Measurements from ENCODE around the gene SIK1.
"Not testable (repeated sequence)": the region's sequence is repeated elsewhere in the genome, so short reads cannot be mapped to it uniquely, and the experiment has no call there.

The SIK1 gene

DNA sequence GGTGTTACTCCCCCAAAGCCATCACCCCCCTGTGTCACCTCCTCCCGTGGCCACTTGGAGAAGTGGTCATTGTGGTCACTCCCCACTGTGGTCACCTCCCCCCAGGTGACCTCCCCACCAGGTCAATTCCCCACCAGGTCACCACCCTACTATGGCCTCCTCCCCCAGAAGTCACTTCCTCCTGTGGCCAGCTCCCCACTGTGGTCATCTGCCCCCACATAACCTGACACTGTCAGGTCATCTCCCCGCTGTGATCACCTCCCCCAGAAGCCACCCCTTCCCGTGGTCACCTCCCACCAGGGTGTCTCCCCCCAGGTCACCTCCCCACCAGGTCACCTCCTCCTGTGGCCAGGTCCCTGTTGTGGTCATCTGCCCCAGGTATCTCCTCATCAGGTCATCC lies 28.9 kb downstream of the SIK1 start:
- not testable (repeated sequence) for H3K4me3 Mint-ChIP-seq; H3K4me1 Mint-ChIP-seq; H3K36me3 Mint-ChIP-seq (ENCODE audit: insufficient read depth); H3K27ac Mint-ChIP-seq (ENCODE audit: low read depth); H3K27me3 Mint-ChIP-seq; H3K9me3 Mint-ChIP-seq; ATAC-seq (replicated peaks; ENCODE audit: extremely low read depth, poor library complexity, severe bottlenecking); DNase-seq (ENCODE audit: low spot score in 2 of 2)

DNA sequence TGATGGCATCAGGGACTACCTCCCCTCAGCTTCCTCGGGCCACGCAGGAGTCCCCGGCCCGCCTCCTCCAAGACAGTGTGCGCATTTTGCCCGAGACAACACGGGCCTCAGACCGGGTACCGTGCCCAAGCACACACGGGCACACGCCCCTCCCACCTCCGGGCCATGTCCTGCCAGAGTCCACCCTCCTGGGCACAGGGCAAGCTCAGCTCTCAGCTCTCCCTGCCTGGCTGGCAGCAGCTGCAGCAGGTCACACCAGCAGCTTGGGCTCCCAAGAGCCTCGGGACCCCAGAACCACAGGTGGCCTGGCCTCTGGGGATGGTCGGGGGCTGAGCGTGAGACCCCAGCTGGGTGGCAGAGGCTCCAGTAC lies 29.5 kb downstream of the SIK1 start:
- not testable (repeated sequence) for H3K36me3 Mint-ChIP-seq (ENCODE audit: insufficient read depth); DNase-seq (ENCODE audit: low spot score in 2 of 2); H3K4me3 Mint-ChIP-seq; H3K27me3 Mint-ChIP-seq; H3K9me3 Mint-ChIP-seq; H3K27ac Mint-ChIP-seq (ENCODE audit: low read depth); H3K4me1 Mint-ChIP-seq; ATAC-seq (replicated peaks; ENCODE audit: extremely low read depth, poor library complexity, severe bottlenecking)

DNA sequence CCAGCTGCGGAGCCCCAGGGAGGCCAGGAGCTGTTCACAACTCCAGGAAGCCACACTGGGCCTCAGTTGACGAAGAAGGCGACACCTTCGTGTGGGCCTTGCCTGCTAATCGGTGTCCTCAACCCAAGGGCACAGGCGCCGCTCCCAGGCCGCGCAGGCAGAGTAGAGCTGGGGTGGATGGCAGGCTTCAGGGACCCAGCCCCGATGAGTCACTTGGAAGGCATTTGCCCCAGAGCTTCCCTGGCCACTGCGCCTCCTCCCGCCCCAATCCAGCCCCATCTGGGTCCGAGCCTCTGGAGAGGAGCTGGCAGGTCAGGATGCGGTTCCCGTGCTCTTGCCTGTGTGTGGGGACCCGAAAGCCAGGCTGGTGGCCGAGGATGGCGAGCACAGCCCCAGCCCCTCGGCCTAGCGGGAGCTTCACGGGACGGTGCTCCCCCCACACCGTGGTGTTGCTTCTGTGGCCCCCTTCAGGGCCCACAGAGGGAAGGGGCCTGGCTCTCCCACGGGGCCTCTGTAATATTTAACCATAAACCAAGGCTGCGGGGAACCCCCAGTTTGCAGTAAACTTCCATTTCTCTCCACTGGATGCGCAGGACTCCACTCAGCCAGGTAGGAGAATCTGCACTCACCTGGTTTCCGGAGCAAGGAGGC lies 30.0 kb downstream of the SIK1 start:
- ATAC-seq (replicated peaks; ENCODE audit: extremely low read depth, poor library complexity, severe bottlenecking); H3K4me3 Mint-ChIP-seq; H3K4me1 Mint-ChIP-seq: not testable (repeated sequence)

DNA sequence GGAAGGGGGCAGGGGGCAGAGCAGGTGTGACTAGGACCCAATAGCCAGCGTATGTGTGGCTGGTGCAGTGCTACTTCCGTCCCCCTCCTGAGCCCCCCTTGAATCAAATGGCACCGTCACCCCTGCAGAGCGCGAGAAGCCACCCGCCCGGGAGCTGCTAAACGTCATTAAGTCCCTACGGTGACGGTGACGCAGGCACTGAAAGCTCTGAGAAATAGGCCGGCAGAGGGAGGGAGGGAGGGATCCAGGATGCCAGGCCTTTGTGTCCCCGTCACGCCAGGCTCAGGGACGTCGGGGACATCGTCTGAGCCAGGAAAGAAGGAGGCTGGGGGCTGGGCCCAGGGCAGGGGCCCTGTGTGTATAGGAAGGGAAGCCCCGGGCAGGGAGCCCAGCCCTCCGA lies 43.6 kb downstream of the SIK1 start:
- H3K27ac Mint-ChIP-seq (ENCODE audit: low read depth); DNase-seq (ENCODE audit: low spot score in 2 of 2); H3K9me3 Mint-ChIP-seq; H3K4me3 Mint-ChIP-seq; H3K27me3 Mint-ChIP-seq; H3K4me1 Mint-ChIP-seq; H3K36me3 Mint-ChIP-seq (ENCODE audit: insufficient read depth): not testable (repeated sequence)
- peak; percentile 94 for ATAC-seq (replicated peaks; ENCODE audit: extremely low read depth, poor library complexity, severe bottlenecking)

More for the DNA sequence above, 30.0 kb downstream of the SIK1 start:
- not testable (repeated sequence) for DNase-seq (ENCODE audit: low spot score in 2 of 2); H3K9me3 Mint-ChIP-seq; H3K27me3 Mint-ChIP-seq; H3K36me3 Mint-ChIP-seq (ENCODE audit: insufficient read depth); H3K27ac Mint-ChIP-seq (ENCODE audit: low read depth)

DNA sequence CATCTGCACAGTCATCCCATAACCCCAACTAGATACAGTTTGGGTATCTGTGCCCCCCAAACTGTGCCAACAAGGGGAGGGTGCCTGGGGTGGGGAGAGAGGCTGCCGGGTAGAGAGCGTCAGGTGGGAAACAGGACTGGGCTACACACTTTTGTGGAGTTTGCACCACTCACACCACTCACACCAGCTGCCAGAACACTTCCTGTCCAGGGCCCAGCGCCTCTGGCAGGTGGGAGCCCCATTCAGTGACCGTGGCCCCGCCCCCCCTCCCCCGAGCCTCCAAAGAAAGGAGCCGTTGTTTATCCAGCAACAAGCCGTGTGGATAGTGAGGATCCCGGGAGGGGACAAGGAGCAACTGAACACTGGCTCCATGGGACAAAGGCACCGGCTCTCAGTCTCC lies 44.0 kb downstream of the SIK1 start:
- H3K9me3 Mint-ChIP-seq; H3K27ac Mint-ChIP-seq (ENCODE audit: low read depth); H3K36me3 Mint-ChIP-seq (ENCODE audit: insufficient read depth); H3K27me3 Mint-ChIP-seq; ATAC-seq (replicated peaks; ENCODE audit: extremely low read depth, poor library complexity, severe bottlenecking); H3K4me1 Mint-ChIP-seq; DNase-seq (ENCODE audit: low spot score in 2 of 2); H3K4me3 Mint-ChIP-seq: not testable (repeated sequence)

DNA sequence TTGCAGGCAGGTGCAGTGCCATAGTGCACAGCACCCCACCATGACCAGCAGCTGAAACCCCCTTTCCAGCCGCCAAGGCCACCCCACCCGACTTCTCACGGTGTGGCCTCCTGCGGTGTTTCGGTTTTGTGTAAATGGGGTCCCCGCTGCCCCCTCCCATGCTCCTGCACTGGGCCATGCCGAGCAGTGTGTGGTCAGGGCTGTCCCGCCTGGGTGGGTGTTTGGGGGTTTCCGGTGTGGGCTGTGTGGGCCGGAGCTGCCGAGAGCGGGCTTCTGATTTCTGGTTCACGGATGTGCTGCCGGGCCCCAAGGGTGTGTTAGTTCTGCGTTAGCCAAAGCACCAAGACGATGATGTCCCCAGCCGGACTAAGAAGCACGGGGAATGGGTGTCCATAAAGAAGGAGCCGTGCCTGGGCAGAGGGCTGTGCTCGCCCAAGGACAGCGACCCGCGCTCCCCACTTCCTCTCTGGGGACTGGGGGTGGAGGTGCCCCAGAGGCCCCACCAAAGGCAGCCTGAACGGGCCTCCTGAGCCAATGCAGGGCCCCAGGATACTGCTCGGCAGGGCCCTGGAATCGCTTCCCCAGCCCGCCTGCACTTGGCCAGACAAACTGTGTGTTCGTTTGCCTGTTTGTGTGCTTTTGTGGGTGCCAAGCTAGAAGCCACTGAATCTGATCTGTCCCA lies 45.9 kb downstream of the SIK1 start:
- not testable (repeated sequence) for H3K4me3 Mint-ChIP-seq; H3K27ac Mint-ChIP-seq (ENCODE audit: low read depth); H3K4me1 Mint-ChIP-seq; H3K9me3 Mint-ChIP-seq; H3K27me3 Mint-ChIP-seq; H3K36me3 Mint-ChIP-seq (ENCODE audit: insufficient read depth); DNase-seq (ENCODE audit: low spot score in 2 of 2); ATAC-seq (replicated peaks; ENCODE audit: extremely low read depth, poor library complexity, severe bottlenecking)

DNA sequence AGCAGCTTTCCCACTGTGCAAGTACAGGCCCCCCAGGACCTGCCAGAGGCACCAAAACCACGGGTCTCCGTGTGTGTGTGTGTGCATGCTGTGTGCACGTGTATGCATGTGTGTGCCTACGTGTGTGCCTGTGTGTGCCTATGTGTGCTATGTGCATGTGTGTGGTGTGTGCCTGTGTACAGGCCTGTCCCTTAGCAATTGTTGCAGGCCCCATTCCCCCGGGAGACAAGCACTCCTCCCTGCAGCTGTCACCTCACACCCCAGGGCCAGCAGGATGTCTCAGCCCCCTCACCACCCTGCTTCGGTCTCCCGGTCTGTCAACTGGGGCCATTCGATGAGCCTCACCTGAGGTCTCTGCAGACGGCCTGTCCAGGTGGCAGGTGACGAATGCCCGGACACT lies 46.6 kb downstream of the SIK1 start:
- ATAC-seq (replicated peaks; ENCODE audit: extremely low read depth, poor library complexity, severe bottlenecking); H3K4me3 Mint-ChIP-seq; H3K4me1 Mint-ChIP-seq; H3K27me3 Mint-ChIP-seq; H3K27ac Mint-ChIP-seq (ENCODE audit: low read depth); DNase-seq (ENCODE audit: low spot score in 2 of 2); H3K9me3 Mint-ChIP-seq; H3K36me3 Mint-ChIP-seq (ENCODE audit: insufficient read depth): not testable (repeated sequence)

DNA sequence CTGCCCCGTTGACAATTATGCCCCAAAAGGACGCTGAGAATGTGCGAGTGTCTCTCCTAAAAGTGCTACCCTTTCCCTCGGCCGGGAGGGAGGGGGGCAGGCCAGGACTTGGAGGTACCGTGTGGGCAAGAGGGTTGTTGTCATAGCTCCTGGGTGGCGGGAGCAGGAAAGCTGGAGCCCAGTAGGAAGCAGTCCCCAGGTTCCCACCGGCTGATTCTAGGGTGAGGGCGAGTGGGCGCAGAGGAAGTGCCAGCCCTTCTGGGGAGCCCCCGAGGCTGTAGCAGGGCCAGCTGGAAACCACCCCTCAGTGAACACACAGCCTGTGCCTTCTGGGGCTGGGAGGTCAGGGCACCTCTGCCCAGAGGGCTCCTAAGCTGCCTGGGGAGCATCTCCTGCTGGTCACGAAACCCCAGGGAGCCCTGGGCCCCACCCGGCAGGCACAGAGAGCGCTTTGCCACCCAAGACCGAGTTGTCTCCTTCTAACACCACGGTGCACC lies 47.3 kb downstream of the SIK1 start:
- H3K4me1 Mint-ChIP-seq; H3K4me3 Mint-ChIP-seq; H3K9me3 Mint-ChIP-seq; H3K27me3 Mint-ChIP-seq; DNase-seq (ENCODE audit: low spot score in 2 of 2); H3K27ac Mint-ChIP-seq (ENCODE audit: low read depth); ATAC-seq (replicated peaks; ENCODE audit: extremely low read depth, poor library complexity, severe bottlenecking); H3K36me3 Mint-ChIP-seq (ENCODE audit: insufficient read depth): not testable (repeated sequence)

DNA sequence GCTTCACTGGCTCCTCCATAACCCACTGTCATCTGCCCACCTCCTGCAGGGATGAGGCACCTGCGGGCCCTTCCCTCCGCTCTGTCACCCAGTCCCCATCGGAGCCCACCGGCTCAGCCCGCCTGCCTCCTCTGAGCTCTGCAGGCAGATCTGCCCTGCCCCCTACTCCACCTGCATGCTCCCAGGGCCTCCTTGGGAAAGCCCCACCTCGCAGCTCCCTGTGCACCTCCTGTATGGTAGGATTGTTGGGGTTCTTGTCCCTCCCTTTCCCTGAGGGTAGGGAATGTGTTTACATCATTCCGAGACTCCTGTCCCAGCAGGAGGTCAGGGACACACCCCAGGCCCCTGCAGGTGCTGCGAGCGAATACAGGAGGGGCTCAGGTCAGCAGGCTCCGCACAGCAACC lies 50.5 kb downstream of the SIK1 start:
- H3K27ac Mint-ChIP-seq (ENCODE audit: low read depth) = no peak overlapping the region
- DNase-seq (ENCODE audit: low spot score in 2 of 2) = no peak
- no peak for ATAC-seq (replicated peaks; ENCODE audit: extremely low read depth, poor library complexity, severe bottlenecking)
- H3K27me3 Mint-ChIP-seq = no peaks in the 10 kb centered on the region
- no peaks in the 10 kb centered on the region for H3K4me1 Mint-ChIP-seq
- no peaks in the 10 kb centered on the region for H3K9me3 Mint-ChIP-seq
- no peak overlapping the region for H3K4me3 Mint-ChIP-seq
- H3K36me3 Mint-ChIP-seq (ENCODE audit: insufficient read depth) = peaks cover 1% of the 10 kb centered on the region

DNA sequence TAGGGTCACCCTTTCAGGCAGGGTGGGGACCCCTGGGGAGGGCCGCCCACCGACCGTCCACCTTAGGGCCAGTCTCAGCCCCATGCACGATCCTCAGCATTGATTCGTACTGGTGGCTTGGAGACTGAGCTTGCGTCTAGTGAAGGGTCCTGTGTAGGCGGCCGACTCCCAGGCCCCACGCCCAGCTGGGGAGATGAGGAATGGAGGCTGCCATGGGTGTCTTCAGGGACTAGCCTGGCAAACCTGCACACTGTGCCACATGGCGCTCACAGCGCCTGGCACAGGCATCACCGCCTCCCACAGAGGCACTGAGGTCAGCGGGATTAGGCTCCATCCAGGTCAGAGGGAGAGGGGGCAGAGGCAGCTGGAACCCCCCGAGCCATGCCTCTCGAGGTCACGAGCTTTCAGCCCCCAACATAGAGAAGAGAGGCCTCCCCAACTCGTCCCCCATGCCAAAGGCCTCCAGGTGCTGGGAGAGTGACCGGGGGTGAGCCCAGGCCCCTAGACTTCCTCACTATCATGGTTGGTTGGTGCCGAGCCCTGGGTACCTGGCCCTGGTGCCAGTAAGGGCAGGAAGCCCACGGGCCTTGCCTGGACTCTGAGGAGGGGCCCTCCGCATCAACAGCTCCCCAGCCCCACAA lies 51.0 kb downstream of the SIK1 start:
- no peaks in the 10 kb centered on the region for H3K4me1 Mint-ChIP-seq
- ATAC-seq (replicated peaks; ENCODE audit: extremely low read depth, poor library complexity, severe bottlenecking) (no peak), DNase-seq (ENCODE audit: low spot score in 2 of 2) (no peak)
- H3K27me3 Mint-ChIP-seq = no peaks in the 10 kb centered on the region
- H3K9me3 Mint-ChIP-seq = no peaks in the 10 kb centered on the region
- no peak overlapping the region for H3K4me3 Mint-ChIP-seq
- H3K36me3 Mint-ChIP-seq (ENCODE audit: insufficient read depth) = peaks cover 4% of the 10 kb centered on the region
- no peak overlapping the region for H3K27ac Mint-ChIP-seq (ENCODE audit: low read depth)

DNA sequence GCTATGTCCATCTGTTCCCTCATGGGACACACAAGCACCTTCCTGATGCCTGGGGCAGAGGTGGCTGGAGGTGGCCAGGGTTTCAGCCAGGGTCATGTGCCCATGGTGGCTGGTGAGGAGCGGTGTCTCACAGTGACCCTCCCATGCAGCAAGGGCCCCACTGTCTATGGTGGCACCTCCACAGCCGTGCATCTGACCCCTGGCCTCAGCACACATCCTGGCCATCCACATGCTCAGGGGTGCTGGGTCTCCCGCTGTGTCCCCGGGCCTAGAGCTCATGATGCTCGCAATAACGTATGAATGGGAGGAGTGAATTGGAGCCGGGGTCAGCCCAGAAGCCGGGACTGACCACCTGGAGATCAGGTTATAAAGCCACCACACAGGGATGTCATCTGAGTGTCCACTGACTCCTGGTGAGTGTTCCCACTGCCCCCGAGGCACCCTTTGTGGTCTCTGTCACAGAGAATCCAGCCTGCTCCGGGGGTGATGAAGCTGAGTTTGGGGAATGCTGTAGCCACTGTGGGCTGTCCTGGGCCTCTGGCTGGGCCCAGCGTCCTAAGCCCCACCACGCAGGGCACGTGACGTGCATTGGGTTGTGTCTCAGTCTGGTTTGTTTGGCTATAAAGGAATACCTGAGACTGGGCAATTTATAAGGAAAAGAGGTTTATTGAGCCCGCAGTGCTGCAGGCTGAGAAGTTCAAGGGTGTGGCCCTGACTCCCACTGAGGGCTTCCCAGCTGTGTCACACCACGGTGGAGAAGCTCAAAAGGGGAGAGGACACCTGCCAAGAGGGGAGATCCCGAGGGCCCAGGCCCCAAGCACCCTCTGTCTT lies 51.7 kb downstream of the SIK1 start:
- Mint-ChIP-seq H3K9me3 (no peaks in the 10 kb centered on the region), H3K36me3 (ENCODE audit: insufficient read depth) (peaks cover 4% of the 10 kb centered on the region), H3K27ac (ENCODE audit: low read depth) (no peak overlapping the region), H3K27me3 (no peaks in the 10 kb centered on the region), H3K4me3 (no peak overlapping the region), H3K4me1 (no peaks in the 10 kb centered on the region)
- ATAC-seq (replicated peaks; ENCODE audit: extremely low read depth, poor library complexity, severe bottlenecking) (no peak), DNase-seq (ENCODE audit: low spot score in 2 of 2) (no peak)

DNA sequence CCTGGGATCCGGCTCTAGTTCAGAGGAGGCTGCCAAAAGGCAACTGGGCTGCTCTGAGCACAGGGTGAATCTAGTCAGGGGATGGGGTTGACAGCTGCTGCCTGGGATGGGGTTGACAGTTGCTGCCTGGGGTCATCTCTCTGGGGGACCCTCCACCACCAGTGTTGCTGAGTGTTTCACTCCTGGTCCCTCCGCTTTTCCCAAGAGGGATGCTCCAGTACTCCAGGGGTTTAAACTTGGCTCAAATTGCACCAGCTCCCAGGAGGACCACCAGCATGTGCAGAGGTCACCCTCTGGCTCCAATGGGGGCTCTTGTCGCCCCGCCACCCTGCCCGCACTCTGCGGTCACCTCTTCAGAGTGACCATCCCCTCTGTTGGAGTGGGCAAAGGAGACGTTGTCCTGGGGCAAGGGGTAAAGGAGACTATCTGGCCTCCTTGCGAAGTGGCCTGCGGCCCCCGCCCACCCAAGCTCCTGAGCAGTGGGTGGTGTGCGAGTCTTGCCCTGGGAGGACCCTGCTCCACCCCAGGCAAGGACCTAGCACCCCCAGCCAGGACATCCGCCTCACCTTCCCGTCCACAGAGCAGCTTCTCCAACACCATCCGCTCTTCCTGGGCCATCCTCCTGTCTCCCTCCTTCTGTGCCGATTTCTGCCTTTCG lies 52.6 kb downstream of the SIK1 start:
- Mint-ChIP-seq H3K36me3 (ENCODE audit: insufficient read depth) (peaks cover 4% of the 10 kb centered on the region), H3K9me3 (no peaks in the 10 kb centered on the region), H3K4me1 (no peaks in the 10 kb centered on the region), H3K4me3 (no peak overlapping the region), H3K27ac (ENCODE audit: low read depth) (no peak overlapping the region), H3K27me3 (no peaks in the 10 kb centered on the region)
- DNase-seq (ENCODE audit: low spot score in 2 of 2) = no peak
- ATAC-seq (replicated peaks; ENCODE audit: extremely low read depth, poor library complexity, severe bottlenecking) = no peak
